MM.1S (cell line): ENCODE measurements around the gene CASP8.

ENCODE experiments used
- CTCF ChIP-seq: fragments of 300-600 bp; sonication (generic); IDR thresholded peaks from 2 replicates; pipeline ENCODE4 v1.5.1; 2016; ENCODE audit warnings: antibody characterized with exemption, low read length, mixed read lengths
- EZH2 ChIP-seq: fragments of 300-600 bp; sonication (generic); optimal IDR thresholded peaks from 2 replicates; pipeline ENCODE3; 2017; ENCODE audit warnings: low read depth, mild to moderate bottlenecking, antibody characterized with exemption, low read length, mixed read lengths
- EZH2phosphoT487 ChIP-seq: fragments of 300-600 bp; sonication (generic); IDR thresholded peaks from 2 replicates; pipeline ENCODE4 v1.6.1; 2018; ENCODE audit warnings: antibody characterized with exemption, low read length

DNA sequence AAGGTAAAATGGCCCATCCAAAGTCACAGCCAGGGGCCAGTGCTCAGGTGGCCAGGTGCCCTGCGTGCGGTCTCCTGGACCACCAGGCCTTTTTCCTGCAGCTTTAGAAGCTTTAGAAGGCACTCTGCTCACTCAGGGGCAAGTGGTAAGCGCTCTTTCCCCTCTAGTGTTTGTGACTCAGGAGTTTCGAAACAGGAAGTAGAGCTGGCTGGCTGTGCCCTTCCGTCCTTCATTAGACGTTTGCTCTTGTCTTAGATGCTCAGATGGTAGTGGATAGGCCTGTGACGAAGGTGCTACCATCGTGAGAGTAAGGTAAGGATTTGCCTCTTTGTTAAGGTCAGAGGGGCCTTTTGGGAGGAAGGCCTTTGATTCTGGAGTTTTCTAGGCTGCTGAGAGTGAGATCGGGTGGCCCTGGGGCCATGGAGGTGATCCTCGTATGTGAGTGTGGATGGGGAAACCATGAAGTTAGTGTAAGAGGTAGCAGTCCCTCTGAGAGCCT, at the start of gene CASP8:
- TF ChIP-seq CTCF, result no peak
- TF ChIP-seq EZH2, result no peak
- no peak for TF ChIP-seq EZH2phosphoT487
